K562 (cell line): ENCODE data around the gene FN3KRP. TPM values are rescaled to one million over a fixed set of nuclear protein-coding genes. Genes with fewer than 3 reads are reported as not detected.

Experiments used
- BRD4 ChIP-seq: fragments of 200-600 bp; sonication (generic); IDR thresholded peaks from 2 replicates; pipeline ENCODE4 v1.6.1; 2017; ENCODE audit warnings: inconsistent platforms
- CEBPZ ChIP-seq: fragments of 150-350 bp; IDR thresholded peaks from 2 replicates; pipeline ENCODE4 v1.6.1; 2014; ENCODE audit warnings: low read depth, mild to moderate bottlenecking, low read length, borderline replicate concordance
- CREB3 ChIP-seq: fragments of 450-650 bp; conservative IDR thresholded peaks from 2 replicates; pipeline ENCODE4 v1.6.1; 2016; ENCODE audit warnings: missing genetic modification characterization, low read depth, mild to moderate bottlenecking, missing compliant biosample characterization, moderate library complexity
- IRF9 ChIP-seq: fragments of 450-650 bp; IDR thresholded peaks from 2 replicates; pipeline ENCODE4 v1.6.1; 2016; ENCODE audit warnings: missing biosample characterization, missing genetic modification characterization
- MNT ChIP-seq, 2 experiments: fragments of 450-650 bp; conservative IDR thresholded peaks; 2 replicates each; pipeline ENCODE4 v1.6.1; 2017; ENCODE audit warnings: mild to moderate bottlenecking in 2 of 2, moderate library complexity in 2 of 2
- PTBP1 ChIP-seq: fragments of 200-400 bp; formaldehyde crosslinking; IDR thresholded peaks from 2 replicates; pipeline ENCODE4 v1.6.1; 2017; ENCODE audit warnings: low read depth, low read length
- RB1 ChIP-seq: fragments of 450-650 bp; IDR thresholded peaks from 2 replicates; pipeline ENCODE4 v1.6.1; 2017; ENCODE audit warnings: low read depth, mild to moderate bottlenecking
- TSHZ1 ChIP-seq: fragments of 250-450 bp; sonication (Bioruptor Pico); IDR thresholded peaks from 2 replicates; pipeline ENCODE4 v1.4.0; 2020; ENCODE audit warnings: mild to moderate bottlenecking, moderate library complexity
- ZBTB12 ChIP-seq: fragments of 250-450 bp; sonication (Bioruptor Pico); IDR thresholded peaks from 2 replicates; pipeline ENCODE4 v1.4.0; 2020
- ZBTB5 ChIP-seq: fragments of 450-650 bp; IDR thresholded peaks from 2 replicates; pipeline ENCODE4 v1.6.1; 2017; ENCODE audit warnings: antibody characterized with exemption
- ZNF561 ChIP-seq: fragments of 450-650 bp; formaldehyde crosslinking; conservative IDR thresholded peaks from 2 replicates; pipeline ENCODE4 v1.4.0; 2020; ENCODE audit warnings: mild to moderate bottlenecking, moderate library complexity
- polyA plus RNA-seq, 8 experiments: library from polyadenylated mRNA; depleted of rRNA in 4 of 8; stranded (reverse) in 5 of 8; unstranded in 3 of 8; fragments of >200 nt; fragmentation: Nextera tagmentation in 2 of 8; fragmentation: Illumina TruSeq in 1 of 8; extraction: Ambion mirVana in 2 of 8; extraction: Trizol in 1 of 8; gene quantifications; 2 replicates each; pipeline versions ENCODE4 v1.2.1 to v1.2.3, GENCODE V29; 2011 to 2014; ENCODE audit warnings: inconsistent platforms in 1 of 8, missing spikeins in 1 of 8
- total RNA-seq, 7 experiments: library from RNA; depleted of rRNA in 6 of 7; stranded (reverse); fragments of >200 nt in 6 of 7; fragmentation: Illumina TruSeq in 2 of 7; extraction: Trizol in 2 of 7; gene quantifications; 2 replicates each; pipeline versions ENCODE4 v1.2.1 to v1.2.3, GENCODE V29; 2011 to 2021; ENCODE audit warnings: low replicate concordance in 1 of 7

The FN3KRP gene
- total and polyA plus RNA-seq, 9 of the 15 experiments (the other 6 are each of a cell fraction or from before 2014, with no cell fraction given), result 2.0 to 32.1 (median 24.9) TPM

- TF ChIP-seq IRF9 (tag), result no peak
- no peak for TF ChIP-seq CREB3 (tag)
- TF ChIP-seq CEBPZ, result no peak
- no peak for TF ChIP-seq TSHZ1
- peak; percentile 64; the same call in 1 of the 2 replicates for TF ChIP-seq ZBTB12 (CRISPR knock-in tag)
- peak; percentile 89 for TF ChIP-seq RB1
- no peak for TF ChIP-seq BRD4
- no peak for TF ChIP-seq ZNF561
- no peak for TF ChIP-seq PTBP1
- no peak for TF ChIP-seq ZBTB5
- peak in 1 of 2 experiments; percentile 42; a peak in 2 of 4 replicates for TF ChIP-seq MNT (conservative IDR thresholded peaks at IDR 0.05)
These were observed 18.7 kb downstream of the FN3KRP start, which contains the start of gene FN3K (continued) for GRCh38 chr17:82734987-82735866.
